Stimulated activated memory B cell treated with anti-CD40 and anti-IgM and Interleukin-4, amounts not matched to agents 10 μg/mL and 1 μg/mL and 100 μg/mL, for 72 hours (primary cell): ENCODE results near the gene RANGRF.

Experiments
- ATAC-seq: fragments of 150-1000 bp; cut with Tn5 transposase; 2 replicates; pipeline ENCODE4 v1.10.0; 2021
- H3K27ac Mint-ChIP-seq: one replicate; pipeline ENCODE4 v1.8.0; 2022; ENCODE audit warnings: mild to moderate bottlenecking, mixed read lengths
- H3K27me3 Mint-ChIP-seq: one replicate; pipeline ENCODE4 v1.8.0; 2022; ENCODE audit warnings: mixed read lengths
- H3K36me3 Mint-ChIP-seq: one replicate; pipeline ENCODE4 v1.8.0; 2022; ENCODE audit warnings: mixed read lengths
- H3K4me1 Mint-ChIP-seq: one replicate; pipeline ENCODE4 v1.8.0; 2022; ENCODE audit warnings: mixed read lengths
- H3K4me3 Mint-ChIP-seq: one replicate; pipeline ENCODE4 v1.8.0; 2022; ENCODE audit warnings: mild to moderate bottlenecking, moderate library complexity, mixed read lengths
- H3K9me3 Mint-ChIP-seq: one replicate; pipeline ENCODE4 v1.8.0; 2022; ENCODE audit warnings: mixed read lengths

RANGRF gene

GRCh38 chr17:8289103-8289397 is 580 bp downstream of the RANGRF start:
- no peaks in the 10 kb centered on the region for H3K27me3 Mint-ChIP-seq
- H3K27ac Mint-ChIP-seq, result peak overlapping the region; percentile 98
- H3K36me3 Mint-ChIP-seq, result peaks cover 11% of the 10 kb centered on the region
- no peak for ATAC-seq
- H3K4me1 Mint-ChIP-seq, result peaks cover 55% of the 10 kb centered on the region
- peak overlapping the region; percentile 90 for H3K4me3 Mint-ChIP-seq
- H3K9me3 Mint-ChIP-seq, result no peaks in the 10 kb centered on the region

- peak overlapping the region; percentile 90 for H3K4me3 Mint-ChIP-seq
- no peaks in the 10 kb centered on the region for H3K9me3 Mint-ChIP-seq
- H3K27me3 Mint-ChIP-seq, result no peaks in the 10 kb centered on the region
- peaks cover 11% of the 10 kb centered on the region for H3K36me3 Mint-ChIP-seq
- H3K4me1 Mint-ChIP-seq, result peaks cover 65% of the 10 kb centered on the region
- peak overlapping the region; percentile 98 for H3K27ac Mint-ChIP-seq
- ATAC-seq, result no peak
Observed at GRCh38 chr17:8290043-8290442, 1.6 kb downstream of the RANGRF start.

- peaks cover 61% of the 10 kb centered on the region for H3K4me1 Mint-ChIP-seq
- H3K27ac Mint-ChIP-seq, result peak overlapping the region; percentile 23
- peaks cover 11% of the 10 kb centered on the region for H3K36me3 Mint-ChIP-seq
- H3K4me3 Mint-ChIP-seq, result no peak overlapping the region
- H3K27me3 Mint-ChIP-seq, result no peaks in the 10 kb centered on the region
- no peak for ATAC-seq
- H3K9me3 Mint-ChIP-seq, result no peaks in the 10 kb centered on the region
Observed at GRCh38 chr17:8292639-8293395, 4.3 kb downstream of the RANGRF start.

DNA sequence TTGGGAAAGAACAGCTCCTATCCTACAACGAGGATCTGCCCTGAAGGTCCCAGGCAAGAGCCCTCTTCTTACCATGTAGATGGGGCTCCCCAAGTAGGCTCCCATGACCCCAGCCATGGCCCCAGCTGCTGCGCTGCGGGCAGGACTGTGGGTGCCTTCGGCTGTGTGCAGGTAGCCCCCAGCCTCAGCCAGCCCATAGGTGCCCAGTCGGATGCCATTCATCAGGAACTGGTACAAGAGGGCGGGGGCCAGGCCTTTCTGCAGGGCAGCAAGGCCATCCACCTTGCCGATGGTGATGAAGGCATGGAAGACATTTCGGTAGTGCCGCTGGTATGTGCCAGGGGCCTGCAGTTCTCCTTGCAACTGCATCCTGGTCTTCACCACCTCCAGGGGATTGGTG is 5.9 kb downstream of the RANGRF start:
- H3K4me3 Mint-ChIP-seq, result peak overlapping the region; percentile 86
- H3K36me3 Mint-ChIP-seq, result peaks cover 11% of the 10 kb centered on the region
- no peaks in the 10 kb centered on the region for H3K9me3 Mint-ChIP-seq
- no peak for ATAC-seq
- H3K4me1 Mint-ChIP-seq, result peaks cover 54% of the 10 kb centered on the region
- H3K27ac Mint-ChIP-seq, result peak overlapping the region; percentile 84
- no peaks in the 10 kb centered on the region for H3K27me3 Mint-ChIP-seq

DNA sequence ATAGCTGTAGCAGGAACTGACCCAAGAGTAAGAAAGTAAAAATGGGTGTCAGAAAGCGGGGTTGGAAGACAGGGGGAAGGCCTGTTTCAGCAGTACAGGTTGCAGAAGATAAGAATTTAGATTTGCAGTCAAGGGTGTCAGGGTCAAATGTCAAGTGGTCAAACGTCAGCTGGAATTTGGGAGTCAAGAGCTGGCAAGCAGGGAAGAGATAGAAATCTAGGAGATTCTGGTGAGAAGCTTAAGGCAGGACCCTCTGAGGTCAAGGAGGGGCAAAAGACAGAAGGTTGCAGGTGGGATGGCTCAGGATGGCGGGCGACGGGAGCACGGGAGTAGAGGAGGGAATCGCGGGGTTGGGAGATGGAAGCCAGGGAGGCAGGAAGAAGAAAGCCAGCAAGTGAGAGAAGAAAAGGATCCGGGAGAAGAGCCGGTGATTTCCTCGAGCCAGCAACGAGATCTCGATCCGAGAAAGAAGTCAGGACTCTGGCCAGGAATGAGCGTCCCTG is 6.4 kb downstream of the RANGRF start:
- Mint-ChIP-seq H3K27me3 (no peaks in the 10 kb centered on the region), H3K4me3 (peak overlapping the region; percentile 86), H3K9me3 (no peaks in the 10 kb centered on the region), H3K27ac (peak overlapping the region; percentile 84), H3K36me3 (peaks cover 9% of the 10 kb centered on the region), H3K4me1 (peaks cover 49% of the 10 kb centered on the region)
- ATAC-seq, result no peak

DNA sequence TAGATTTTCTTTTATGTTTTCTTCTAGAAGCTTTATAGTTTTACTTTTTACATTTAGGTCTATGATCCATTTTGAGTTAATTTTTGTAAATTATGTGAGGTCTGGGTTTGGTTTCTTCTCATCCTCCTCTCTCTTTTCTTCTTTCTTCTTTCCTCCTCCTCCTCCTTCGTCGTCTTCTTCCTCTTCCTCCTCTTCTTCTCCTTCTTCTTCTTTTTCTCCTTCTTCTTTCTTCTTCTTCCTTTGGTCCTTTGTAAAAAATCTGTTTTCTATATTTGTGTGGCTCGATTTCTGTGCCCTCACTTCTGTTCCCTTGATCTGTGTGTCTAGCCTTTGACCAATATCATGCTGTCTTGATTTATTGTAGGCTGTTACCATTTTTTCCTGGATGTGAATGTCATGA is 11.8 kb downstream of the RANGRF start:
- H3K27ac Mint-ChIP-seq, result no peak overlapping the region

GRCh38 chr17:8300627-8301242 is 12.3 kb downstream of the RANGRF start:
- H3K9me3 Mint-ChIP-seq, result no peaks in the 10 kb centered on the region
- H3K4me1 Mint-ChIP-seq, result peaks cover 17% of the 10 kb centered on the region
- peak; percentile 93 for ATAC-seq
- H3K36me3 Mint-ChIP-seq, result no peaks in the 10 kb centered on the region
- no peak overlapping the region for H3K27ac Mint-ChIP-seq
- no peak overlapping the region for H3K4me3 Mint-ChIP-seq
- H3K27me3 Mint-ChIP-seq, result no peaks in the 10 kb centered on the region

More for the DNA sequence above, 11.8 kb downstream of the RANGRF start:
- Mint-ChIP-seq H3K27me3 (no peaks in the 10 kb centered on the region), H3K36me3 (no peaks in the 10 kb centered on the region), H3K4me1 (peaks cover 22% of the 10 kb centered on the region), H3K4me3 (no peak overlapping the region), H3K9me3 (no peaks in the 10 kb centered on the region)
- ATAC-seq, result no peak

DNA sequence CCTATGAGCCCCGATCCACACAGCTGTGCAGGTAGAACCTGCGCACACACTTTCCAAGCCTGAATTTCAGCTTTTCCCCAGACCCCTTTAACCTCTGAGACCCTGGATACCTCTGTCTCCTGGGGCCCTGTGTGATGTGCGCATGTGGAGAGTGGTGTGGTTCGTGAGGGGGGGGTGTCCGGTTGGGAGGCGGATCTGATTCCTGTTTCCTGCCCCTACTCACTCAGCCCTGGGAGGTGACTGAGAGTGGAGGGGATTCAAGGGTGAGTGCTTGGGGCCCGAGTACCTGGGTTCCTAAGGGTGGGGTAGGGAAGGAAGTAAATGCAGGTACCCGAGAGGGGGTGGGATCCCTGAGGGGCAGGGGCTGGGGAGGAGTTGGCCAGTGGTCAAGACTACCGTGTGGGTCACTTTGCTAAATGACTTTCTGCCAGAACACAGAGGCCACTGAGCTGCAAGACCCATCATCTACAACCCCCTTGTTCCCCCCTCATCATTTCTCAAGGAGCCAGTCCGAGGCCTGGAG is 22.2 kb downstream of the RANGRF start:
- no peak overlapping the region for H3K27ac Mint-ChIP-seq
- peaks cover 57% of the 10 kb centered on the region for H3K27me3 Mint-ChIP-seq
- no peaks in the 10 kb centered on the region for H3K36me3 Mint-ChIP-seq
- no peak overlapping the region for H3K4me3 Mint-ChIP-seq
- H3K9me3 Mint-ChIP-seq, result no peaks in the 10 kb centered on the region
- peaks cover 8% of the 10 kb centered on the region for H3K4me1 Mint-ChIP-seq
- ATAC-seq, result no peak

GRCh38 chr17:8311131-8311790 is 22.8 kb downstream of the RANGRF start:
- no peaks in the 10 kb centered on the region for H3K36me3 Mint-ChIP-seq
- no peak for ATAC-seq
- H3K27me3 Mint-ChIP-seq, result peaks cover 63% of the 10 kb centered on the region
- no peak overlapping the region for H3K4me3 Mint-ChIP-seq
- H3K4me1 Mint-ChIP-seq, result peaks cover 8% of the 10 kb centered on the region
- no peak overlapping the region for H3K27ac Mint-ChIP-seq
- no peaks in the 10 kb centered on the region for H3K9me3 Mint-ChIP-seq

GRCh38 chr17:8312251-8312650 is 23.8 kb downstream of the RANGRF start:
- H3K9me3 Mint-ChIP-seq, result no peaks in the 10 kb centered on the region
- no peaks in the 10 kb centered on the region for H3K36me3 Mint-ChIP-seq
- peaks cover 69% of the 10 kb centered on the region for H3K27me3 Mint-ChIP-seq
- no peak overlapping the region for H3K4me3 Mint-ChIP-seq
- H3K4me1 Mint-ChIP-seq, result peaks cover 8% of the 10 kb centered on the region
- no peak for ATAC-seq
- H3K27ac Mint-ChIP-seq, result no peak overlapping the region

GRCh38 chr17:8312726-8313600 is 24.5 kb downstream of the RANGRF start:
- no peak overlapping the region for H3K27ac Mint-ChIP-seq

GRCh38 chr17:8314797-8315763 is 26.6 kb downstream of the RANGRF start:
- Mint-ChIP-seq H3K36me3 (no peaks in the 10 kb centered on the region), H3K9me3 (no peaks in the 10 kb centered on the region), H3K27ac (no peak overlapping the region), H3K4me3 (no peak overlapping the region), H3K27me3 (peaks cover 90% of the 10 kb centered on the region), H3K4me1 (peaks cover 8% of the 10 kb centered on the region)
- no peak for ATAC-seq

More at GRCh38 chr17:8312726-8313600, 24.5 kb downstream of the RANGRF start:
- no peak overlapping the region for H3K4me3 Mint-ChIP-seq
- peaks cover 70% of the 10 kb centered on the region for H3K27me3 Mint-ChIP-seq
- no peaks in the 10 kb centered on the region for H3K36me3 Mint-ChIP-seq
- peaks cover 8% of the 10 kb centered on the region for H3K4me1 Mint-ChIP-seq
- ATAC-seq, result no peak
- H3K9me3 Mint-ChIP-seq, result no peaks in the 10 kb centered on the region

DNA sequence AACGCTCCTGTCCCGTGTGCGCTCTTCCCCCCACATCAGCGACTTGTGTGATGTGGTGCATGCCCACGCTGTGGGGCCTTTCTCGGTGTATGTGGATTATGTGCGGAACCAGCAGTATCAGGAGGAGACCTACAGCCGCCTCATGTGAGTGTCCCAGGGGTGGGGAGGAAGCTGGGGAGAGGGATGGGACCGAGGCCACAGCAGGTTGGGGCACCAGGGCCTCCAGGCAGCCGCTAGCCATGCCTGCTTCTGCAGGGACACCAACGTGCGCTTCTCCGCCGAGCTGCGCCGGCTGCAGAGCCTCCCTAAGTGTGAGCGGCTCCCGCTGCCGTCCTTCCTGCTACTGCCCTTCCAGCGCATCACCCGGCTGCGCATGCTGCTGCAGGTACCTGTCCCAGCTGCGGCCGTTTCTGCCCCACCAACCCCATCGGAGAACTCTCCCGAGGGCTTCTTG is 27.3 kb downstream of the RANGRF start:
- H3K4me1 Mint-ChIP-seq, result peaks cover 8% of the 10 kb centered on the region
- no peak for ATAC-seq

More for the DNA sequence above, 27.3 kb downstream of the RANGRF start:
- peaks cover 88% of the 10 kb centered on the region for H3K27me3 Mint-ChIP-seq
- H3K4me3 Mint-ChIP-seq, result no peak overlapping the region
- H3K27ac Mint-ChIP-seq, result no peak overlapping the region
- H3K36me3 Mint-ChIP-seq, result no peaks in the 10 kb centered on the region
- no peaks in the 10 kb centered on the region for H3K9me3 Mint-ChIP-seq
